AG10803 (cell line): ENCODE results near the gene TDG.

Experiments
- DNase-seq: peaks from one replicate; pipeline ENCODE4 v3.0.0; 2010; ENCODE audit warnings: low read depth
- H3K4me3 ChIP-seq: 2 replicates; pipeline ENCODE4 v1.5.1; 2011; ENCODE audit warnings: mild to moderate bottlenecking, low read length, control low read depth
- CTCF ChIP-seq: conservative IDR thresholded peaks from 2 replicates; pipeline ENCODE4 v1.5.1; 2011; ENCODE audit warnings: mild to moderate bottlenecking, low read length, control low read depth, inconsistent platforms

TDG gene

DNA sequence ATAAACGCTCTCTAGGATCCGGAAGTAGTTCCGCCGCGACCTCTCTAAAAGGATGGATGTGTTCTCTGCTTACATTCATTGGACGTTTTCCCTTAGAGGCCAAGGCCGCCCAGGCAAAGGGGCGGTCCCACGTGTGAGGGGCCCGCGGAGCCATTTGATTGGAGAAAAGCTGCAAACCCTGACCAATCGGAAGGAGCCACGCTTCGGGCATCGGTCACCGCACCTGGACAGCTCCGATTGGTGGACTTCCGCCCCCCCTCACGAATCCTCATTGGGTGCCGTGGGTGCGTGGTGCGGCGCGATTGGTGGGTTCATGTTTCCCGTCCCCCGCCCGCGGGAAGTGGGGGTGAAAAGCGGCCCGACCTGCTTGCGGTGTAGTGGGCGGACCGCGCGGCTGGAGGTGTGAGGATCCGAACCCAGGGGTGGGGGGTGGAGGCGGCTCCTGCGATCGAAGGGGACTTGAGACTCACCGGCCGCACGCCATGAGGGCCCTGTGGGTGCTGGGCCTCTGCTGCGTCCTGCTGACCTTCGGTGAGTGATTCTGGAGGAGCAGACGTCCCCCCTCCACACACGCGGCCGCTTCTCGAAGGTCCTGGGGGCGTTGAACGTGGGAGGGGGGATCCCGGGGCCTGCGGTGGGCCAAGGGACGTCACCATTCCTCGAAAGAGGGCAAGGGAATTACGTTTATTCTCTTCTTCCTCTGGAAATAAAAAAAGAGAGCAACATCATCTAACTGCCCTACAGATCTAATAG lies 35.5 kb upstream of the TDG start, which contains the start of gene HSP90B1:
HSP90B1 (plus strand) TSS at position 377 of the 753 bp plus-strand sequence; CDS start at position 483, 106 bp downstream.
- no peak for TF ChIP-seq CTCF
- DNase-seq, result peak; percentile 100
- H3K4me3 ChIP-seq, result peak within 1 kb of the TSS; percentile 91

GRCh38 chr12:103930787-103931735 lies 34.6 kb upstream of the TDG start:
- DNase-seq, result peak; percentile 40
- peak overlapping the region; percentile 91 for H3K4me3 ChIP-seq
- TF ChIP-seq CTCF, result no peak

- H3K4me3 ChIP-seq, result no peak overlapping the region
- DNase-seq, result no peak
- no peak for TF ChIP-seq CTCF
Measured at GRCh38 chr12:103933237-103933636, 32.4 kb upstream of the TDG start.

DNA sequence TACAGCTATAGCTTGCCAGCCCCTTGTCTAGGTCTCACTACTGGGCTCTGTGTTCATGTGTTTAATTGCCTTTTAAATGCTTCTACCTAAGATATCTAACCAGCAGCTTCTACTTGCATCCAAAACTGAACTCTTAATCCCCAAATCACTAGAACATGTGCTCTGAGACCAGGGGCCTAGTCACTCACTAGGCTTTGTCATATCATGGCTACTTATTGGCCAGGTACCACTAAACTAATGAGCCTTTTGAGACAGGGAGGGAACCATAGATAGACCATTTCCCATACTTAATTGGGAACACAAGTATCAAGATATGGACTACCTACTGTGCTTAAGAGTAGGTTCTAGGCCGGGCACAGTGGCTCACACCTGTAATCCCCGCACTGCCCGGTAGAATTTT lies 29.0 kb upstream of the TDG start:
- no peak for DNase-seq
- TF ChIP-seq CTCF, result no peak
- H3K4me3 ChIP-seq, result no peak overlapping the region

- DNase-seq, result no peak
- TF ChIP-seq CTCF, result no peak
- no peak overlapping the region for H3K4me3 ChIP-seq
Measured at GRCh38 chr12:103944964-103945363, 20.7 kb upstream of the TDG start.

DNA sequence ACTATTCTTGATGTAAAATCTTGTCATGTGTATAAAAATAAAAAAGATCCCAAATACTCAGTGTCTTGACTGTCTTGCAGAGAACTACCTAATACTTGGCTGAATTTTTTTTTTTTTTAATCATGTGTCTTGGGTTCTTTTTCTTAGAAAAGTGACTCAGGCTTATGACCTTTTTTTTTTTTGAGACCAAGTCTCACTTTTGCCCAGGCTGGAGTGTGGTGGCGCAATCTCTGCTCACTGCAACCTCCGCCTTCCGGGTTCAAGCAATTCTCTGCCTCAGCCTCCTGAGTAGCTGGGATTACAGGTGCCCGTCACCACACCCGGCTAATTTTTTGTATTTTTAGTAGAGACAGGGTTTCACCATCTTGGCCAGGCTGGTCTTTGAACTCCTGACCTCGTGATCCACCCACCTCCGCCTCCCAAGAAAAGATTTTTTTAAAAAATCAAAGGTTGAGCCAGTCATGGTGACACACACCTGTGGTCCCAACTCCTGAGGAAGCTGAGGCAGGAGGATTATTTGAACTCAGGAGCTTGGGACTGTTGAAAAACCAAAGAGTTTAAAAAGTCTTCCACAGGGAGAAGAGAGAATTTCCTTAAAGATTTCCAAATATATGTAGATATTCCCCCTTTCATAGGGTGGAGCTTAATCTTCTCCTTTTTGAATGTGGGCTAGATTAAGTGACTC lies 17.7 kb upstream of the TDG start:
- no peak for TF ChIP-seq CTCF
- DNase-seq, result no peak
- no peak overlapping the region for H3K4me3 ChIP-seq
